Measurements from ENCODE around the gene RAB10. TPM values are rescaled to one million over a fixed set of nuclear protein-coding genes. Genes with fewer than 3 reads are reported as not detected.

Gene RAB10
- total and polyA plus RNA-seq, 2 of the 13 experiments (the other 11 are each of a cell fraction or from before 2014, with no cell fraction given) = 48.2 to 120 TPM

GRCh38 chr2:26058390-26058789, 24.5 kb downstream of the RAB10 start (continued):
- TF ChIP-seq SNRNP70 (IDR thresholded peaks at IDR 0.05; ENCODE audit: low read depth, low read length) (no peak), REPIN1 (CRISPR knock-in tag; IDR thresholded peaks at IDR 0.05; ENCODE audit: borderline replicate concordance, low read depth) (no peak), ZSCAN31 (CRISPR knock-in tag; IDR thresholded peaks at IDR 0.05; ENCODE audit: low read depth) (no peak), ZNF180 (CRISPR knock-in tag; IDR thresholded peaks at IDR 0.05; ENCODE audit: borderline replicate concordance, low read depth) (no peak), MXI1 (IDR thresholded peaks at IDR 0.05; ENCODE audit: borderline replicate concordance, low read depth, low read length) (no peak), GZF1 (CRISPR knock-in tag; IDR thresholded peaks at IDR 0.05) (no peak), ATAD3A (CRISPR knock-in tag; IDR thresholded peaks at IDR 0.05) (no peak), DRAP1 (CRISPR knock-in tag; IDR thresholded peaks at IDR 0.05) (0 out of 2 replicates have a peak, but pooled peaks have one; percentile 37), HMGA1 (CRISPR knock-in tag; conservative IDR thresholded peaks at IDR 0.05) (no peak), JUN (CRISPR knock-in tag; IDR thresholded peaks at IDR 0.05) (no peak), ZNF776 (CRISPR knock-in tag; IDR thresholded peaks at IDR 0.05) (no peak), ZNF430 (CRISPR knock-in tag; IDR thresholded peaks at IDR 0.05) (no peak), ZSCAN30 (CRISPR knock-in tag; IDR thresholded peaks at IDR 0.05) (no peak), CREBL2 (CRISPR knock-in tag; IDR thresholded peaks at IDR 0.05; ENCODE audit: borderline replicate concordance) (no peak), TBL1XR1 (IDR thresholded peaks at IDR 0.05; ENCODE audit: borderline replicate concordance, low read length, partially characterized antibody) (no peak), XRCC5 (optimal IDR thresholded peaks at IDR 0.05; ENCODE audit: low read length) (peak; percentile 53), ZKSCAN5 (CRISPR knock-in tag; IDR thresholded peaks at IDR 0.05) (no peak), RAD21 (CRISPR knock-in tag; IDR thresholded peaks at IDR 0.05) (no peak), ZKSCAN1 (IDR thresholded peaks at IDR 0.05; ENCODE audit: low read length) (no peak), SAP130 (CRISPR knock-in tag; IDR thresholded peaks at IDR 0.05; ENCODE audit: low read depth) (peak; percentile 46; the same call in 1 of the 2 replicates), NFIB (CRISPR knock-in tag; IDR thresholded peaks at IDR 0.05; ENCODE audit: borderline replicate concordance) (no peak), GLI4 (CRISPR knock-in tag; IDR thresholded peaks at IDR 0.05; ENCODE audit: borderline replicate concordance) (no peak), SP5 (CRISPR knock-in tag; IDR thresholded peaks at IDR 0.05; ENCODE audit: borderline replicate concordance, low read depth) (no peak; the same call in 1 of the 2 replicates), ZNF503 (CRISPR knock-in tag; IDR thresholded peaks at IDR 0.05) (no peak), RFX3 (CRISPR knock-in tag; IDR thresholded peaks at IDR 0.05) (no peak)
- TF ChIP-seq, protein P1, sequence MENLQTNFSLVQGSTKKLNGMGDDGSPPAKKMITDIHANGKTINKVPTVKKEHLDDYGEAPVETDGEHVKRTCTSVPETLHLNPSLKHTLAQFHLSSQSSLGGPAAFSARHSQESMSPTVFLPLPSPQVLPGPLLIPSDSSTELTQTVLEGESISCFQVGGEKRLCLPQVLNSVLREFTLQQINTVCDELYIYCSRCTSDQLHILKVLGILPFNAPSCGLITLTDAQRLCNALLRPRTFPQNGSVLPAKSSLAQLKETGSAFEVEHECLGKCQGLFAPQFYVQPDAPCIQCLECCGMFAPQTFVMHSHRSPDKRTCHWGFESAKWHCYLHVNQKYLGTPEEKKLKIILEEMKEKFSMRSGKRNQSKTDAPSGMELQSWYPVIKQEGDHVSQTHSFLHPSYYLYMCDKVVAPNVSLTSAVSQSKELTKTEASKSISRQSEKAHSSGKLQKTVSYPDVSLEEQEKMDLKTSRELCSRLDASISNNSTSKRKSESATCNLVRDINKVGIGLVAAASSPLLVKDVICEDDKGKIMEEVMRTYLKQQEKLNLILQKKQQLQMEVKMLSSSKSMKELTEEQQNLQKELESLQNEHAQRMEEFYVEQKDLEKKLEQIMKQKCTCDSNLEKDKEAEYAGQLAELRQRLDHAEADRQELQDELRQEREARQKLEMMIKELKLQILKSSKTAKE (CRISPR knock-in tag; IDR thresholded peaks at IDR 0.05; ENCODE audit: borderline replicate concordance) = no peak
- TF ChIP-seq, protein P2, sequence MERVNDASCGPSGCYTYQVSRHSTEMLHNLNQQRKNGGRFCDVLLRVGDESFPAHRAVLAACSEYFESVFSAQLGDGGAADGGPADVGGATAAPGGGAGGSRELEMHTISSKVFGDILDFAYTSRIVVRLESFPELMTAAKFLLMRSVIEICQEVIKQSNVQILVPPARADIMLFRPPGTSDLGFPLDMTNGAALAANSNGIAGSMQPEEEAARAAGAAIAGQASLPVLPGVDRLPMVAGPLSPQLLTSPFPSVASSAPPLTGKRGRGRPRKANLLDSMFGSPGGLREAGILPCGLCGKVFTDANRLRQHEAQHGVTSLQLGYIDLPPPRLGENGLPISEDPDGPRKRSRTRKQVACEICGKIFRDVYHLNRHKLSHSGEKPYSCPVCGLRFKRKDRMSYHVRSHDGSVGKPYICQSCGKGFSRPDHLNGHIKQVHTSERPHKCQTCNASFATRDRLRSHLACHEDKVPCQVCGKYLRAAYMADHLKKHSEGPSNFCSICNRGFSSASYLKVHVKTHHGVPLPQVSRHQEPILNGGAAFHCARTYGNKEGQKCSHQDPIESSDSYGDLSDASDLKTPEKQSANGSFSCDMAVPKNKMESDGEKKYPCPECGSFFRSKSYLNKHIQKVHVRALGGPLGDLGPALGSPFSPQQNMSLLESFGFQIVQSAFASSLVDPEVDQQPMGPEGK (CRISPR knock-in tag; IDR thresholded peaks at IDR 0.05) = no peak

Data from HepG2 (cell line).